NCI-H510A treated with DMSO at 0.1 percent for 48 hours (cell line): Measurements from ENCODE around the gene ZNF677.
"Not testable (repeated sequence)": the region's sequence is repeated elsewhere in the genome, so short reads cannot be mapped to it uniquely, and the experiment has no call there.

Experiments used
- DNase-seq: peaks from one replicate; lab custom pipeline; 2025; lab: John Stamatoyannopoulos, UW

ZNF677 gene

GRCh38 chr19:53193535-53194222 is 61.0 kb downstream of the ZNF677 start:
- no peak for DNase-seq

GRCh38 chr19:53192771-53193534 is 61.7 kb downstream of the ZNF677 start, which contains the start of gene ZNF665:
ZNF665 (minus strand) TSS chr19:53193358; CDS start chr19:53182898, 10,460 bp downstream.
- DNase-seq: no peak

- no peak for DNase-seq
These were observed 64.4 kb downstream of the ZNF677 start for GRCh38 chr19:53190253-53190652.

GRCh38 chr19:53189691-53190198 is 64.9 kb downstream of the ZNF677 start:
- not testable (repeated sequence) for DNase-seq
